NCI-H748 (cell line): ENCODE results near the gene C6orf132.

Experiments used
- DNase-seq: peaks from one replicate; lab custom pipeline; 2025; ENCODE audit not compliant: unreplicated experiment; lab: John Stamatoyannopoulos, UW

Gene C6orf132

GRCh38 chr6:42135722-42136121 lies 6.7 kb downstream of the C6orf132 start:
- no peak for DNase-seq

- DNase-seq: no peak
Observed at GRCh38 chr6:42135161-42135560, 7.3 kb downstream of the C6orf132 start.

GRCh38 chr6:42133926-42134325 lies 8.5 kb downstream of the C6orf132 start:
- DNase-seq: no peak

- DNase-seq: no peak
Observed at GRCh38 chr6:42131531-42131930, 10.9 kb downstream of the C6orf132 start.

GRCh38 chr6:42129360-42129676 lies 13.1 kb downstream of the C6orf132 start:
- no peak for DNase-seq

GRCh38 chr6:42128460-42129359 lies 13.7 kb downstream of the C6orf132 start:
- no peak for DNase-seq

GRCh38 chr6:42125663-42126062 lies 16.8 kb downstream of the C6orf132 start:
- DNase-seq: no peak

- DNase-seq: no peak
Observed at GRCh38 chr6:42125231-42125630, 17.2 kb downstream of the C6orf132 start.

GRCh38 chr6:42124223-42124836 lies 18.1 kb downstream of the C6orf132 start:
- no peak for DNase-seq

GRCh38 chr6:42123379-42124103 lies 18.9 kb downstream of the C6orf132 start:
- no peak for DNase-seq

GRCh38 chr6:42120895-42121865 lies 21.2 kb downstream of the C6orf132 start:
- no peak for DNase-seq

- no peak for DNase-seq
Observed at GRCh38 chr6:42118162-42119001, 24.0 kb downstream of the C6orf132 start.

GRCh38 chr6:42117843-42118161 lies 24.6 kb downstream of the C6orf132 start:
- DNase-seq: no peak

GRCh38 chr6:42113936-42114636 lies 28.3 kb downstream of the C6orf132 start:
- no peak for DNase-seq

- DNase-seq: no peak
Observed at GRCh38 chr6:42112351-42112750, 30.1 kb downstream of the C6orf132 start.

- DNase-seq: no peak
Observed at GRCh38 chr6:42110683-42111082, 31.7 kb downstream of the C6orf132 start.

GRCh38 chr6:42108071-42108470 lies 34.3 kb downstream of the C6orf132 start:
- DNase-seq: no peak

- DNase-seq: no peak
Observed at GRCh38 chr6:42106112-42107023, 36.1 kb downstream of the C6orf132 start.
